ENCODE measurements around the gene PDE6A. TPM values are rescaled to one million over a fixed set of nuclear protein-coding genes. Genes with fewer than 3 reads are reported as not detected.

PDE6A gene
- total and polyA plus RNA-seq, 2 experiments from 2014 or later, result not detected

DNA sequence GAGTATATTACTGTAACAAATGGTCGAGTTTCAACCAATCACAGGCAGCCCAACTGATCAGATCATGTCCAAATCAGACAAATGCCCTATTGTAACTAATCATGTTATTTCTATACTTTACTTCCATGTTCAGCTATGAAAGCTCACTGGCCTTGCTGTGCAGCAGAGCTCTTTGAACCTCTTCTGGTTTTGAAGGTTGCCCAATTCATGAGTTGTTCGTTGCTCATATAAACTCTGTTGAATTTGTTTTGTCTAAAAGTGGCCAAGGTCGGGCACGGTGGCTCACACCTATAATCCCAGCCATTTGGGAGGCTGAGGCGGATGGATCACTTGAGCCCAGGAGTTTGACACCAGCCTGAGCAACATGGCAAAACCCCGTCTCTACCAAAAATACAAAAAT, 21.6 kb downstream of the PDE6A start:
- no peaks in the 10 kb centered on the region for H3K9me2 ChIP-seq (ENCODE audit: insufficient read depth)
- no peak overlapping the region for H3K9ac ChIP-seq
- WGBS, 2 experiments (ENCODE audit: low coverage in 1 of 2, low lambda C conversion rate in 2 of 2, missing lambda C conversion rate in 2 of 2), result 70 to 75% methylated on average over 6 of the region's 6 CpGs

DNA sequence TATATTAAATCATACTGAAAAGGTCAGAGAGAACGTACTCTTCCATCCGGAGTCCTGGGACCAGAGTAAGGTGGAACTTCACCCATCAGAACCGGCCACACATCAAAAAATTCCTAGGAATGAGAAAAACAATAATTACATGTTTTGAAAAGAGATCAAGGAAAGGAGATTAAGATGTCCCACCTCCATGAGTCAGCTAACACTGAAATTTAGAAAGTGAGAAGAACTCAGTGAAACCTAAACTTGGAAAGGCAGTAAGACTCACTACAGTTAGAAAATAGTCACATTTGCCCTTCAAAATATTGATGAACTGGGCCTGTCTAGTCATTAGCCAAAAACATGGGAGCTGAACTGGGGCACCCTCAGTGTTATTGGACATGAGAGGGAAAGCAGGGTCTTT, 23.0 kb downstream of the PDE6A start:
- WGBS, 2 experiments (ENCODE audit: low coverage in 1 of 2, low lambda C conversion rate in 2 of 2, missing lambda C conversion rate in 2 of 2), result 82 to 84% methylated on average over 3 of the region's 3 CpGs
- Histone ChIP-seq H3K9me2 (ENCODE audit: insufficient read depth) (no peaks in the 10 kb centered on the region), H2AFZ (no peak overlapping the region), H3K4me1 (ENCODE audit: insufficient read depth) (no peaks in the 10 kb centered on the region), H3K36me3 (ENCODE audit: low read depth) (no peaks in the 10 kb centered on the region), H3K27ac (no peak overlapping the region), H3K4me3 (no peak overlapping the region), H3K27me3 (replicated peaks; ENCODE audit: insufficient read depth) (no peaks in the 10 kb centered on the region), H3K9ac (no peak overlapping the region), H3K9me3 (ENCODE audit: low read depth) (no peaks in the 10 kb centered on the region), H3F3A (ENCODE audit: insufficient read depth) (no peaks in the 10 kb centered on the region), H3K4me2 (ENCODE audit: unreplicated experiment) (no peak overlapping the region), H3K79me2 (ENCODE audit: insufficient read depth) (no peaks in the 10 kb centered on the region), H4K20me1 (ENCODE audit: insufficient read depth) (no peaks in the 10 kb centered on the region)
- TF ChIP-seq EZH2 (IDR thresholded peaks at IDR 0.05; ENCODE audit: insufficient read depth, poor library complexity, severe bottlenecking) (no peak), EZH2phosphoT487 (IDR thresholded peaks at IDR 0.05; ENCODE audit: insufficient read depth, low read depth) (no peak)
- no peak for DNase-seq
- in situ Hi-C loops (cut with MboI), result no loop called here

More for the DNA sequence above, 21.6 kb downstream of the PDE6A start:
- Histone ChIP-seq H3K36me3 (ENCODE audit: low read depth) (no peaks in the 10 kb centered on the region), H3K4me1 (ENCODE audit: insufficient read depth) (no peaks in the 10 kb centered on the region), H3K9me3 (ENCODE audit: low read depth) (no peaks in the 10 kb centered on the region), H4K20me1 (ENCODE audit: insufficient read depth) (no peaks in the 10 kb centered on the region), H3F3A (ENCODE audit: insufficient read depth) (no peaks in the 10 kb centered on the region), H3K4me3 (no peak overlapping the region), H3K27ac (no peak overlapping the region), H3K4me2 (ENCODE audit: unreplicated experiment) (no peak overlapping the region), H2AFZ (no peak overlapping the region), H3K79me2 (ENCODE audit: insufficient read depth) (no peaks in the 10 kb centered on the region), H3K27me3 (replicated peaks; ENCODE audit: insufficient read depth) (no peaks in the 10 kb centered on the region)
- DNase-seq, result no peak
- in situ Hi-C loops (cut with MboI), result no loop called here
- TF ChIP-seq EZH2phosphoT487 (IDR thresholded peaks at IDR 0.05; ENCODE audit: insufficient read depth, low read depth), result no peak
- no peak for TF ChIP-seq EZH2 (IDR thresholded peaks at IDR 0.05; ENCODE audit: insufficient read depth, poor library complexity, severe bottlenecking)

DNA sequence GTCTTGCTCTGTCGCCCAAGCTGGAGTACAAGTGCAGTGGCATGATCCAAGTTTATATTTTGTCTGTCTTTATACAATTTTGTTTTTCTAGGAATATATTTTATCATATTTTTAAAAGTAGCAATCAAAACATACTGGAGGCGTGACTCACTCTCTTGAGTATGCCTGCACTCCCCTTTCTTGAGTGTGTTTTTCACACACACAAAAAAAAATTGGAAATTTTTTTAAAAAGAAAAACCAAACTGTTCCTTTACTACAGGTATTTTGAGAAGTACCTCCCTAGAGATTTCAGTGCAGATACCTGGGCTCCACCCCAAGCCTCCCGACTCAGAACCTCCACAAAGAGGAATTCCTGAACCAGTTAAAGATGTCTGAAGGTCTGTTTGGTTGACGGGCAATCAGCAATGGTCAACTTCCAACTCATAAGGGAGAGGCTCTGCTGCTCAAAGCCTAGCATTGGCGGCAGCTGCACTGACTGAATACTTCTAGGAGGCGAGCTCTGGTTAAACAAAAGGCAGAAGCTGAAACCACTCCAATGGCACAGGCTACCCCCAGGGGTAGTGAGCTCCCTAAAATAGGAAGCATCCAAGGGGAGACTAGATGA, 27.4 kb downstream of the PDE6A start:
- 66 to 68% methylated on average over 6 of the region's 6 CpGs for WGBS, 2 experiments (ENCODE audit: low coverage in 1 of 2, low lambda C conversion rate in 2 of 2, missing lambda C conversion rate in 2 of 2)
- H3K27ac ChIP-seq, result no peak overlapping the region
- in situ Hi-C loops (cut with MboI), result no loop called here

GRCh38 chr5:149916334-149917072, 28.1 kb downstream of the PDE6A start:
- no peak overlapping the region for H3K27ac ChIP-seq
- no peak overlapping the region for H3K4me3 ChIP-seq
- 70 to 80% methylated on average over 6 to 7 of the region's 7 CpGs for WGBS, 2 experiments (ENCODE audit: low coverage in 1 of 2, low lambda C conversion rate in 2 of 2, missing lambda C conversion rate in 2 of 2)
- no peak overlapping the region for H3K9ac ChIP-seq
- no peak for TF ChIP-seq EZH2phosphoT487 (IDR thresholded peaks at IDR 0.05; ENCODE audit: insufficient read depth, low read depth)
- no peaks in the 10 kb centered on the region for H3F3A ChIP-seq (ENCODE audit: insufficient read depth)
- no peaks in the 10 kb centered on the region for H3K79me2 ChIP-seq (ENCODE audit: insufficient read depth)
- DNase-seq, result no peak
- no peaks in the 10 kb centered on the region for H4K20me1 ChIP-seq (ENCODE audit: insufficient read depth)
- H3K4me1 ChIP-seq (ENCODE audit: insufficient read depth), result no peaks in the 10 kb centered on the region
- peaks cover 4% of the 10 kb centered on the region; the same call in 1 of the 2 replicates for H3K27me3 ChIP-seq (replicated peaks; ENCODE audit: insufficient read depth)
- no peak overlapping the region for H2AFZ ChIP-seq
- in situ Hi-C loops (cut with MboI), result no loop called here
- H3K4me2 ChIP-seq (ENCODE audit: unreplicated experiment), result no peak overlapping the region
- H3K9me2 ChIP-seq (ENCODE audit: insufficient read depth), result no peaks in the 10 kb centered on the region
- H3K9me3 ChIP-seq (ENCODE audit: low read depth), result no peaks in the 10 kb centered on the region
- no peaks in the 10 kb centered on the region for H3K36me3 ChIP-seq (ENCODE audit: low read depth)

More for the DNA sequence above, 27.4 kb downstream of the PDE6A start:
- no peaks in the 10 kb centered on the region for H3F3A ChIP-seq (ENCODE audit: insufficient read depth)
- no peak overlapping the region for H3K4me3 ChIP-seq
- no peaks in the 10 kb centered on the region for H3K4me1 ChIP-seq (ENCODE audit: insufficient read depth)
- no peak overlapping the region for H3K9ac ChIP-seq
- no peaks in the 10 kb centered on the region for H3K79me2 ChIP-seq (ENCODE audit: insufficient read depth)
- TF ChIP-seq EZH2 (IDR thresholded peaks at IDR 0.05; ENCODE audit: insufficient read depth, poor library complexity, severe bottlenecking) (no peak), EZH2phosphoT487 (IDR thresholded peaks at IDR 0.05; ENCODE audit: insufficient read depth, low read depth) (no peak)
- peaks cover 1% of the 10 kb centered on the region; the same call in 1 of the 2 replicates for H3K27me3 ChIP-seq (replicated peaks; ENCODE audit: insufficient read depth)
- peak; percentile 47 for DNase-seq
- no peaks in the 10 kb centered on the region for H3K9me3 ChIP-seq (ENCODE audit: low read depth)
- no peaks in the 10 kb centered on the region for H4K20me1 ChIP-seq (ENCODE audit: insufficient read depth)
- H3K9me2 ChIP-seq (ENCODE audit: insufficient read depth), result no peaks in the 10 kb centered on the region
- no peak overlapping the region for H2AFZ ChIP-seq
- no peak overlapping the region for H3K4me2 ChIP-seq (ENCODE audit: unreplicated experiment)
- H3K36me3 ChIP-seq (ENCODE audit: low read depth), result no peaks in the 10 kb centered on the region
